ENCODE measurements around the gene PKIG.
A peak's percentile ranks its signal among the peaks of the same experiment; 100 is the strongest.
"Not testable (repeated sequence)": the region's sequence is repeated elsewhere in the genome, so short reads cannot be mapped to it uniquely, and the experiment has no call there.

PKIG gene

DNA sequence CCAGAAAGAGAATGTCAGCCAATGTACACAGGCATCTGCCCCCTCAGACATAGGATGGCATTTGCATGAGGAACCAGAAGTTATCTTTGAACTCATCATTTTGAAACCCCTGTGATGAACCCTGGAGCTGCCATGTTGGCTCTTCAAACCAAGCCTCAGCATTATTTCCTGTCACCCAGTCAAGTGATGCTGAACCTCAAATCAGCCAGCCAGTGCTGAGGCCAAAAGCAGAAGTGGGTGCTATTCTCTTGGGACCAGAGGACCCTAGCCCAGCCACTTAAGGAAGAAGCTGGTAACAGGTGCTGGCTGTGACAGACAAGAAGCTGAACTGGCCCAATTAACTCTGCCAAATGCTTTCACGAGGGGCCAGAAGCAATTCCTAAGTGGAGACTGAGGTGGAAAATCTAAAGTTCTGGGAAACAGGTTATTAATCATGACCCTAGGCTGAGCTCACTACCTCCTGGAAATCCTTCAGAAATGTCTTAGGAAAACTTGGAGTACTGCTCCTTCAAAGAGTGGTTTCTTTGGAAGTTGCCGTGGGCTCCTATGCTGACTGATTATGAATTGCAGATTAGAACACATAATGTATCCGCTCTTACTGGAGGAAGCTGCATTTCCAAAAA, 4.0 kb downstream of the PKIG start:
- H3K4me3 ChIP-seq (ENCODE audit: low read depth, low read length) = no peak overlapping the region; the same call in 1 of the 2 replicates
- peak; percentile 93 for DNase-seq (ENCODE audit: low read depth)
- TF ChIP-seq, protein P1, sequence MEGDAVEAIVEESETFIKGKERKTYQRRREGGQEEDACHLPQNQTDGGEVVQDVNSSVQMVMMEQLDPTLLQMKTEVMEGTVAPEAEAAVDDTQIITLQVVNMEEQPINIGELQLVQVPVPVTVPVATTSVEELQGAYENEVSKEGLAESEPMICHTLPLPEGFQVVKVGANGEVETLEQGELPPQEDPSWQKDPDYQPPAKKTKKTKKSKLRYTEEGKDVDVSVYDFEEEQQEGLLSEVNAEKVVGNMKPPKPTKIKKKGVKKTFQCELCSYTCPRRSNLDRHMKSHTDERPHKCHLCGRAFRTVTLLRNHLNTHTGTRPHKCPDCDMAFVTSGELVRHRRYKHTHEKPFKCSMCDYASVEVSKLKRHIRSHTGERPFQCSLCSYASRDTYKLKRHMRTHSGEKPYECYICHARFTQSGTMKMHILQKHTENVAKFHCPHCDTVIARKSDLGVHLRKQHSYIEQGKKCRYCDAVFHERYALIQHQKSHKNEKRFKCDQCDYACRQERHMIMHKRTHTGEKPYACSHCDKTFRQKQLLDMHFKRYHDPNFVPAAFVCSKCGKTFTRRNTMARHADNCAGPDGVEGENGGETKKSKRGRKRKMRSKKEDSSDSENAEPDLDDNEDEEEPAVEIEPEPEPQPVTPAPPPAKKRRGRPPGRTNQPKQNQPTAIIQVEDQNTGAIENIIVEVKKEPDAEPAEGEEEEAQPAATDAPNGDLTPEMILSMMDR (IDR thresholded peaks at IDR 0.05; ENCODE audit: insufficient read depth, low read depth, low read length, missing control alignments) = no peak

DNA sequence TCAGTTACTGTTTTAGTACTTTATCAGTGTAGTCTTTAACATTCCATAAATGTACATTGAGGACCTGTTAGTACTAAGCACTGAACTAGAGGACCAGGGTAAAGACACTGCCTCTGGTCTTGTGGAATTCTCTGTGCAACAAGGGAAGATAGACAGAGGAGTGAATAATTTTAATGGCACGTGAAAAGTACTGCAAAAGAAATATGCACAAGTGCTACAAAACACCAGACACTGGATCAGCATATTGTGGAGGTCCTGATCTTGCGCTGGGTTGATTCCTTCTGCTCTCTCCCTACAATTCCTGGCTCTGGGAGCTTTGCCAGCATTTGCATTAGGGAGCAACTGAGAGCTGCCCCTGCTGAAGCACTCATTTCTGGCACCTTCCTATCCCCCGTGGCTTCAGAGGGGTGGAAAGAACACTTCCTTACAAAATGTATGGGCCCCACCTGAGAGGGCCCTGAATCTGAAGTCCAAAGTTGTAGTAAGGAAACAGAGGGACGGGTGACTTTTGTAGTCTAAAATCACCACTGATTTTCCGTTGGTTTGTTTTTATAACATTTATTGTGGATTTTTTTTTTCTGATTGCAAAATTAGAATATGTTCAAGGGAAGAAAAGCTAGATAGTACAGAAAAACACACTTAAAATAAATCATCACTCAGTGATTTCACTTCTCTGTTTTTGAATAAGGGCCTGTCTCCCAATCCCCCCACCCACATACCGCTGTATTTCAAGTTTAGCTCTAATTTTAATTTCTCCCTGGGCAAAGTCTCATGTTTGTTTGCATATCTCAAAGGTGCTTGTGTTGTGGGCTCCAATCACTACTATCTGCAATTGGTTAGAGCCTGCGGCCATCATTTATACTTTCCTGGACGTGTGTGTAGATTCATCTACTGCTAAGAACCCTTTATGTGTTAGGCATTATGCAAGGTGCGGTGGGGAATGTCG, 4.9 kb downstream of the PKIG start:
- no peak overlapping the region for H3K4me3 ChIP-seq (ENCODE audit: low read depth, low read length)
- TF ChIP-seq, protein P1 (IDR thresholded peaks at IDR 0.05; ENCODE audit: insufficient read depth, low read depth, low read length, missing control alignments) = no peak
- no peak for DNase-seq (ENCODE audit: low read depth)

DNA sequence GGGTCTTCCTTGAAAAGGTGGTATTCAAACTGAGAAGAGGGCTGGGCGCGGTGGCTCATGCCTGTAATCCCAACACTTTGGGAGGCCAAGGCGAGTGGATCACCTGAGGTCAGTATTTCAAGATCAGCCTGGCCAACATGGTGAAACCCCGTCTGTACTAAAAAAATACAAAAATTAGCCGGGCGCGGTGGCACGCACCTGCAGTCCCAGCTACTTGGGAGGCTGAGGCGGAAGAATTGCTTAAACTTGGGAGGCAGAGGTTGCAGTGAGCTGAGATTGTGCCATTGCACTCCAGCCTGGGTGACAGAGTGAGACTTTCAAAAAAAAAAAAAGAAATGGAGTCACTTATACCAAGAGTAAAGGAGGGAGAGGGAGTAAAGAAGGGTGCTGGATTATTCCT, 5.9 kb downstream of the PKIG start:
- H3K4me3 ChIP-seq (ENCODE audit: low read depth, low read length); DNase-seq (ENCODE audit: low read depth): not testable (repeated sequence)

DNA sequence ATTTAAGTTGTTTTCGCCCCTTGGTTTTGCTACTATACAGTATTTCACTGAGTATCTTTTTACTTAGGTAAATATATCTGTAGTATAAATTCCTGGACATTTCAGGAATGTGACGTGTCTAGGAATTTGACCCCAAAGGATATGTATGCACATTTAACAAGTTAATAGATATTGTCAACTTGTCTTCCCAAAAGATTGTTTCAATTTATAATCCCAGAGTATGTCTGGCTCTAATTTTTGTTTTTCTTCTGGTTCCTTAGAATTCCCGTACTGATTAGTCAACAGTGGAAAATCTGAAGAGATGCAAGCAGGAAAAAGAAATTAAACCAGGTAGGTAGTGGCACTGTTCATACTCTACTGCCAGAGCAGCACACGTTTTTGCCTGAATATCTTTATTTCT, 7.2 kb downstream of the PKIG start:
- no peak overlapping the region for H3K4me3 ChIP-seq (ENCODE audit: low read depth, low read length)
- no peak for DNase-seq (ENCODE audit: low read depth)
- TF ChIP-seq, protein P1 (IDR thresholded peaks at IDR 0.05; ENCODE audit: insufficient read depth, low read depth, low read length, missing control alignments) = no peak

DNA sequence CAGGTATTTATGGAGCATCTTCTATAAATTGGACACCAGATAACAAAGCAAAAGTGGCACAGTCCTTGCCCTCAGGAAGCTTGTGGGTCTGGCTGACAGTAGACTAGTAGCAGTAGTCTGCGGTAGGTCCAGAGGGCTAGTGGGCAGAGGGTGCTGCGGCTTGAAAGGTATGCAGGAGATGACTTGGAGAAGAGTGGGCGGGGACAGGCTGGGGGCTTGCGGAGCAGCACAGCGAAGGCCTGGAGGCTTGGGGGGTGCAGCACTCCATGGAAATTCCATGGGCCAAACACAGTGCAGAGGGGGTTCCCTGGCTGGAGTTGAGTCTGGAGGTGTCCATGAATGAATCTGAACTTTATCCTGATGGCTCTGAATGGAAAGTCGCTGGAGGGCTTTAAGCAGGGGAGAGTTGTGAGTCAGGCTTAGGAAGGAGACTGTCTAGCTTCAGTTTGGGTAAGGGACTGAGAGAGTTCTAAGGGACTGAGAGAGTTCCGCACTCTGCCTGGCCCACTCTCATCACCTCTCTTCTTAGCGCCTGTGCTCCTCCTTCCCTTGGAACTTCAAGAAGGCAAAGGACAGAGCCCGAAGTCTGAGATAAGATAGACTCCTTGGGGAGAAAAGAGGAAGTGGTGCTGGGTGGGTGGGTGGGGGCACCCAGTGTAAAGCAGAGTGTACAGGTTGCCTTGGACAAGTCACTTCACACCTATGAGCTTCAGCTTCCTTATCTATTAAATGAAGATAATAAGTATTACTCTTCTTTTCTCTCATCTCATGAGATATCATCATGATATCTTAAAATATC, 8.8 kb downstream of the PKIG start:
- TF ChIP-seq, protein P1 (IDR thresholded peaks at IDR 0.05; ENCODE audit: insufficient read depth, low read depth, low read length, missing control alignments) = no peak
- H3K4me3 ChIP-seq (ENCODE audit: low read depth, low read length) = no peak overlapping the region
- no peak for DNase-seq (ENCODE audit: low read depth)

DNA sequence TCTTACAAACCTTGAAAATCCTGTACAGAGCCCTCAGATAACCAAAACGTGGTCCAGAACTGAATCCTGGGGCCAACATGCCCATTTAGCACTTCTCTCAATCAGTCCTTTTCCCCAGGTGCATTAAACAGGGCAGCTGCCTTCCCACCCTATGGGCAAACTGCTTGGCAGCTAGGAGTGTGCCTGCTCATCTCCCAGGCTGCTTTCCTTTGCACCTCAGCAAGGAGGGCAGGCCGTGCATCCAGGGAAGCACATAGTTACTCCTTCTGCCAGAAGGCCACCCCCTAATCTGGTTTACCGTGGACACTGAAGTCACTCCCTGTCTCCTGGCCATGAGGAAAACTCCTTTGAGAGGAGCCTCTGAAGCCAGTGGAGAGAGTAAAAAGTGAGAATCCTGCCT, 10.0 kb downstream of the PKIG start:
- TF ChIP-seq, protein P1 (IDR thresholded peaks at IDR 0.05; ENCODE audit: insufficient read depth, low read depth, low read length, missing control alignments) = no peak
- DNase-seq (ENCODE audit: low read depth) = no peak
- H3K4me3 ChIP-seq (ENCODE audit: low read depth, low read length) = no peak overlapping the region

DNA sequence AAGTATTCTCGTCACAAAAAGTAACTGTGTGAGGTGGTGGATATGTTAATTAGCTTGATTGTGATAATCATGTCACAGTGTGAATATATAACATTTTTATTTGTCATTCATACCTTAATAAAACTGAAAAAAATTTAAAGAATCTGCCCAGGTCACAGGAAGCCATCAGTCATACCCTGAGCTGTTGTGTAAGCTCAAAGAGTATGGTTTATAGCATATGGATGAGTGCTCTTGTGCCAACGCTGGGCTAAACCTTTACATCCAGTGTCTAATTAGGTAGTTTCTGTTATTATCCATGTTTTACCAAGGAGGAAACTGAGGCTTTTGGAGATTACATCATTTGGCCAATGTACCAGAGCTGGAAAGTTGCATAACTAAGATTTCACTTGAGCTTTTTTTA, 11.4 kb downstream of the PKIG start:
- DNase-seq (ENCODE audit: low read depth) = no peak
- no peak overlapping the region for H3K4me3 ChIP-seq (ENCODE audit: low read depth, low read length)
- TF ChIP-seq, protein P1 (IDR thresholded peaks at IDR 0.05; ENCODE audit: insufficient read depth, low read depth, low read length, missing control alignments) = no peak
